IPS DF 6.9 (cell line): ENCODE results near the gene MGMT.

Experiments used
- DNase-seq: peaks from one replicate; pipeline ENCODE4 v3.0.0-alpha.2; 2013; ENCODE audit warnings: low read depth, low spot score
- H3K27ac ChIP-seq: one replicate; pipeline ENCODE4 v1.5.1; 2013; ENCODE audit warnings: low read length, control low read depth
- H3K27me3 ChIP-seq: 2 replicates; pipeline ENCODE4 v1.6.1; 2013; ENCODE audit warnings: mild to moderate bottlenecking, low read length; ENCODE audit not compliant: control insufficient read depth, insufficient read depth
- H3K36me3 ChIP-seq: 2 replicates; pipeline ENCODE4 v1.6.1; 2013; ENCODE audit warnings: low read length; ENCODE audit not compliant: control insufficient read depth, insufficient read depth
- H3K4me1 ChIP-seq: 2 replicates; pipeline ENCODE4 v1.6.1; 2013; ENCODE audit warnings: low read length; ENCODE audit not compliant: control insufficient read depth, insufficient read depth
- H3K4me3 ChIP-seq: 2 replicates; pipeline ENCODE4 v1.5.1; 2013; ENCODE audit warnings: mild to moderate bottlenecking, low read length
- H3K9me3 ChIP-seq: 2 replicates; pipeline ENCODE4 v1.6.1; 2013; ENCODE audit warnings: low read length, inconsistent platforms; ENCODE audit not compliant: control insufficient read depth, insufficient read depth
- WGBS: extraction: QIAGEN DNeasy Blood & Tissue Kit; methylation state at CpG from one replicate; pipeline ENCODE4 v1.1.7; 2013; ENCODE audit warnings: mixed read lengths, missing lambda C conversion rate; ENCODE audit not compliant: insufficient read length, insufficient coverage; 5-methylcytosine and 5-hydroxymethylcytosine counted together

Gene MGMT

GRCh38 chr10:129470103-129470851 lies 3.2 kb downstream of the MGMT start:
- H3K4me1 ChIP-seq: peaks cover 5% of the 10 kb centered on the region; the same call in 1 of the 2 replicates
- H3K36me3 ChIP-seq: no peaks in the 10 kb centered on the region
- H3K9me3 ChIP-seq: no peaks in the 10 kb centered on the region
- H3K27ac ChIP-seq: no peak overlapping the region
- H3K4me3 ChIP-seq: no peak overlapping the region
- DNase-seq: no peak
- WGBS: no CpG with 5 or more reads among the region's 11 CpGs
- H3K27me3 ChIP-seq: no peaks in the 10 kb centered on the region

GRCh38 chr10:129471447-129472175 lies 4.6 kb downstream of the MGMT start:
- no peak for DNase-seq
- WGBS: no CpG with 5 or more reads among the region's 16 CpGs
- Histone ChIP-seq H3K9me3 (no peaks in the 10 kb centered on the region), H3K4me1 (peaks cover 2% of the 10 kb centered on the region; the same call in 1 of the 2 replicates), H3K4me3 (no peak overlapping the region), H3K36me3 (no peaks in the 10 kb centered on the region), H3K27me3 (no peaks in the 10 kb centered on the region), H3K27ac (no peak overlapping the region)

GRCh38 chr10:129472696-129473555 lies 5.9 kb downstream of the MGMT start:
- WGBS: no CpG with 5 or more reads among the region's 22 CpGs
- H3K36me3 ChIP-seq: no peaks in the 10 kb centered on the region

GRCh38 chr10:129474642-129475041 lies 7.6 kb downstream of the MGMT start:
- H3K4me3 ChIP-seq: no peak overlapping the region
- H3K4me1 ChIP-seq: no peaks in the 10 kb centered on the region
- H3K27ac ChIP-seq: no peak overlapping the region
- no peaks in the 10 kb centered on the region for H3K27me3 ChIP-seq
- no peaks in the 10 kb centered on the region for H3K36me3 ChIP-seq
- H3K9me3 ChIP-seq: no peaks in the 10 kb centered on the region
- DNase-seq: no peak
- no CpG with 5 or more reads among the region's 11 CpGs for WGBS

More at GRCh38 chr10:129472696-129473555, 5.9 kb downstream of the MGMT start:
- Histone ChIP-seq H3K27ac (no peak overlapping the region), H3K4me3 (no peak overlapping the region), H3K9me3 (no peaks in the 10 kb centered on the region), H3K4me1 (no peaks in the 10 kb centered on the region), H3K27me3 (no peaks in the 10 kb centered on the region)
- DNase-seq: no peak

GRCh38 chr10:129476431-129476830 lies 9.4 kb downstream of the MGMT start:
- WGBS: no CpG with 5 or more reads among the region's 8 CpGs
- no peaks in the 10 kb centered on the region for H3K9me3 ChIP-seq
- no peaks in the 10 kb centered on the region for H3K36me3 ChIP-seq
- no peaks in the 10 kb centered on the region for H3K27me3 ChIP-seq
- H3K27ac ChIP-seq: no peak overlapping the region
- H3K4me1 ChIP-seq: no peaks in the 10 kb centered on the region
- DNase-seq: no peak
- no peak overlapping the region for H3K4me3 ChIP-seq

GRCh38 chr10:129477051-129477450 lies 10.0 kb downstream of the MGMT start:
- H3K9me3 ChIP-seq: no peaks in the 10 kb centered on the region
- no peak overlapping the region for H3K27ac ChIP-seq
- no peak overlapping the region for H3K4me3 ChIP-seq
- no peaks in the 10 kb centered on the region for H3K27me3 ChIP-seq
- no peaks in the 10 kb centered on the region for H3K4me1 ChIP-seq
- DNase-seq: no peak
- WGBS: no CpG with 5 or more reads among the region's 5 CpGs
- H3K36me3 ChIP-seq: no peaks in the 10 kb centered on the region

- no peaks in the 10 kb centered on the region; the same call in 1 of the 2 replicates for H3K9me3 ChIP-seq
- H3K36me3 ChIP-seq: no peaks in the 10 kb centered on the region
- no peaks in the 10 kb centered on the region for H3K27me3 ChIP-seq
- no peaks in the 10 kb centered on the region for H3K4me1 ChIP-seq
- no peak overlapping the region for H3K27ac ChIP-seq
- WGBS: no CpG with 5 or more reads among the region's 1 CpG
- no peak for DNase-seq
- H3K4me3 ChIP-seq: no peak overlapping the region
Observed at GRCh38 chr10:129481641-129482040, 14.6 kb downstream of the MGMT start.

- WGBS: no CpG with 5 or more reads among the region's 1 CpG
- Histone ChIP-seq H3K9me3 (no peaks in the 10 kb centered on the region; the same call in 1 of the 2 replicates), H3K27ac (no peak overlapping the region), H3K4me3 (no peak overlapping the region), H3K36me3 (no peaks in the 10 kb centered on the region), H3K4me1 (no peaks in the 10 kb centered on the region), H3K27me3 (no peaks in the 10 kb centered on the region)
- DNase-seq: no peak
Observed at GRCh38 chr10:129483430-129484010, 16.5 kb downstream of the MGMT start.

GRCh38 chr10:129486805-129487204 lies 19.8 kb downstream of the MGMT start:
- WGBS: no CpG with 5 or more reads among the region's 3 CpGs
- no peak overlapping the region for H3K27ac ChIP-seq
- H3K4me3 ChIP-seq: no peak overlapping the region
- DNase-seq: no peak
- H3K36me3 ChIP-seq: no peaks in the 10 kb centered on the region
- H3K27me3 ChIP-seq: no peaks in the 10 kb centered on the region
- H3K9me3 ChIP-seq: no peaks in the 10 kb centered on the region; the same call in 1 of the 2 replicates
- H3K4me1 ChIP-seq: no peaks in the 10 kb centered on the region
